HEK293T (cell line): Measurements from ENCODE around the gene FUT8.

Experiments
- FOXA1 ChIP-seq: fragments of 450-650 bp; IDR thresholded peaks from 2 replicates; pipeline ENCODE4 v1.6.1; 2016; ENCODE audit warnings: mild to moderate bottlenecking
- SP1 ChIP-seq: fragments of 450-650 bp; IDR thresholded peaks from 2 replicates; pipeline ENCODE4 v1.6.1; 2017

DNA sequence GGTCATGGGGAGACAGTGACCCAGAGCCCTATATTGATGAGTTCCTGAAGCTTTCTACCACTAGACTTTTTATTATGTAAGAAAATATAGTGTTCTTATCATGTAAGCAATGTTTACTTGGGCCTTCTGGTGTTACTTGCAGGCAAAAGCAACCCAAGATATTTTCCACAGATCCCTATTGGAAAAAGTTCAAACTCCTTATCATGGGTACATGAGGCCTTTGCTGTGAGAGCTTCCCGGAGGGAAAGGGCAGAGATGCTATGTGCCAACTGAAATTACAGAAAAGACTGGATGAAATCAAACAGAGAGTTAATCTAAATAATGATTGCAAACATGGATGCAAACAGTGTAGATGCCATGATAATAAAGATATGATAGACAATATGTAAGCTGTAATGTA lies 361.5 kb downstream of the FUT8 start:
- TF ChIP-seq SP1 (no peak), FOXA1 (no peak)
